GM19467 (cell line): Measurements from ENCODE around the gene COPG2.

ENCODE experiments used
- ATAC-seq: cut with Tn5 transposase; IDR thresholded peaks from one replicate; pipeline ENCODE4 v1.9.1; 2021; ENCODE audit warnings: mild to moderate bottlenecking, moderate library complexity; ENCODE audit not compliant: unreplicated experiment

COPG2 gene

DNA sequence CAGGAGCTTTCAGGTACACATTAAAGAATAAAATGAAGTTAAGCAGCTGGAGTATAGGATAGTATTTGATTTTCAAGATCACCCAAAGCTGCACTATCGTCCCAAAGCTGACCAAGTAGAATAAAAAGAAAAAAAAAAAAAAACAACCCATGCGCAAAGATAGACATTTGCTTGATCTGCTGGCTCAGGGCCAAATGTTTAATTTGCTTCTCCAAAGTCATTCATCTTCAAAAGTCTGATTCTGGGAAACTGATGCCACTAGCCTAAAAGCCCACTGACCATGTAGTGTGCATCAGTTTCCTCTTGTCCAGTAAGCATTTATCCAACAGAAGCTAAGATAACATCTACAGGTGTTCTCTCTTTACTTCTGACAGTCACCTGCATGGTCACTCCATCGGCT is 162.2 kb downstream of the COPG2 start:
- ATAC-seq: no peak

DNA sequence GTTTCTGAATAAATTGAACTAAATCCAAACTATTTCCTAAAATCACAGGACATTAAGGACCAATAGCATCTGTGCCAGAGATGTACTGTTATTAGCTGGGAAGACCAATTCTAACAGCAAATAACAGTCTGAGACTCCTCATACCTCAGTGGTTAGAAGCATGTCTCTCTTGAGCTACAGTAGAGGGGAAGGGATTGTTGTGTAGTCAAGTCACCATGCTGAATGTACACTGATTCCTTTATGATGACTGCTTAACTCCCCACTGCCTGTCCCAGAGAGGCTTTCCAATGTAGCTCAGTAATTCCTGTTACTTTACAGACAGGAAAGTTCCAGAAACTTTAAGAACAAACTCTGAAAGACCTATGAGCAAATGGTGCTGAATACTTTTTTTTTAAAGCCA is 162.8 kb downstream of the COPG2 start:
- no peak for ATAC-seq

DNA sequence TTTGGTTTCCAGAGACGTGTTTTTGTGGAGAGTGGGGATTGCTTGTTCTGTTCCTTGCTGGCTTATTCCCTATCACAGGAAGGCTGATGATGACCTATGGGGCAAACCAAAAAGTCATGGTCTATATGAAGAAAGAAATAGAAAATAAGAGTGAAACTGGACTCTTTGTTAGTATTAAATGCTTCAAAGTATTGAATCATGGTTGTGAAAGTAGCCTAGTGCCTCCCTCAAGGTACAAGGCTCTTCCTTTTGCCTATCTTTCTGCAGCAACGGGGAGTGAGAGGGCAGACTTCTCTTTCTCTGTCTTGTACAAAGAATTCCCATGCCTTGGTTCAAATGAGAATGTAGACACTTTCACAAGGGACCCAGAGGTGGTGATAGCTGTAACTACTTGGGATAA is 167.6 kb downstream of the COPG2 start:
- ATAC-seq: no peak

DNA sequence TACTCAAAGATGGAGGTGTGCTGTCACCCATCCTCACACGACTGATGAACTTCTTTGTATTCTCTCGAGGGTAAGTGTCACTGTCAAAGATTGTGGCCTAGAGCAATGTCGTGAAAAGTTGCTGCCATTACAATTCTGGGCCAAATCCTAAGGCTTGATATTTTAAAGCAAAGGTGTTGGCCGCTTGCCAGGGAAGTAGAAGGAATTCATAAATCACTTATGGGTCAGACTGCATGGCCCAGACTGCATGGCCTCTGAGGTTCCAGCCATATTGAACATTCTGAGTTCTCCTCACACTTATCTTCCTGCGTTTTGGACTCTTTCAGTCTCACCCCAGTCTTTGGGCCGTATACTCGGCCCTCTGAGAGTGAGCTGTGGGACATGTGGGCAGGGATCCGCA is 168.1 kb downstream of the COPG2 start:
- ATAC-seq: no peak

DNA sequence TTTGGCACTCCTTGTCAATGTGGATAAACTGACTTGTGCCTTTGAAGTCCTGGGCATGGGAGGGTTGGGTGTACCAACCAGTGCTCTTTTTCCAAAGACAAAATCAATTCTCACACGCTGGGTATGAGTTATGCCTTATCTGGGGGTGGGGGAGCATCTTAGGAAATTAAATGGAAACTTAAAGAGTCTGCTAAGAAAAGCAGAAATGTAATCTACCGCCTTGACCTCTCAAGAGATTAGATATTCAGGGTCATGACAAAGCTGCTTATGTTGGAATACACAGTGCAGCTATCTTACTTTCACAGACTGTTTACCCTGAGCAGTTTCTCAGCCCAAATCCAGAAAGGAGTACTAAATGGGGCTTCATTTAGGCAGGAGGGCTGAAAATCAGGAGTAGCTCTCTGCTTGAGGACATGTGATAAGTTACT is 174.1 kb downstream of the COPG2 start:
- ATAC-seq: no peak

DNA sequence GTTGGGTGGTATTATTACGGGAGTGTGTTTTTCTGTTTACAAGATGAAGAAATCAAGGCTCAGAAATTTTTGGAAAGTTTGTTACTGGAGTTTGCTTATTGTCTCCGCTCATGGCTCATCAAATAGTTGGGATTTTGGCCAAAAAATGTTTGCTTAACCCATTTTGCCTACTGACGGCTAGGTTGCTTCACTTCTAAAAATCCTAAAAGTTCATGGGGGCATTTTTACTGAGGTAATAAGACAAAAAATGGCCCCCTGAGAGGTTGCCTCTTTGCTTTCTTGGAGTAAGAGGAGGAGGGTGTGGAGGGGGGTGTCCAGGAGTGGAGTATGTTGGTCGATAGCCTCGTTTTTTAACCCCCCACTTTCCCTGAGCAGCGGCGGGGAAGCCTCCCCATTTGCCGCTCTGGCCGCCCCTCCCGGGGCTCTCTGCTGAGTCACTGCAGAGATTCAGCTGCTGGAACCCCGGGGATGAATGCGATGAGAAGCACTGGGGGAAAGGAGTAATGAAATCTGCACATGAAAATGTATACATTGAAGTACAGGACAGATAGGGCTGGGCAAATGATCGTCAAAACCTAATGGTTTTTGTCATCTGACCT is 175.2 kb downstream of the COPG2 start:
- ATAC-seq: no peak

DNA sequence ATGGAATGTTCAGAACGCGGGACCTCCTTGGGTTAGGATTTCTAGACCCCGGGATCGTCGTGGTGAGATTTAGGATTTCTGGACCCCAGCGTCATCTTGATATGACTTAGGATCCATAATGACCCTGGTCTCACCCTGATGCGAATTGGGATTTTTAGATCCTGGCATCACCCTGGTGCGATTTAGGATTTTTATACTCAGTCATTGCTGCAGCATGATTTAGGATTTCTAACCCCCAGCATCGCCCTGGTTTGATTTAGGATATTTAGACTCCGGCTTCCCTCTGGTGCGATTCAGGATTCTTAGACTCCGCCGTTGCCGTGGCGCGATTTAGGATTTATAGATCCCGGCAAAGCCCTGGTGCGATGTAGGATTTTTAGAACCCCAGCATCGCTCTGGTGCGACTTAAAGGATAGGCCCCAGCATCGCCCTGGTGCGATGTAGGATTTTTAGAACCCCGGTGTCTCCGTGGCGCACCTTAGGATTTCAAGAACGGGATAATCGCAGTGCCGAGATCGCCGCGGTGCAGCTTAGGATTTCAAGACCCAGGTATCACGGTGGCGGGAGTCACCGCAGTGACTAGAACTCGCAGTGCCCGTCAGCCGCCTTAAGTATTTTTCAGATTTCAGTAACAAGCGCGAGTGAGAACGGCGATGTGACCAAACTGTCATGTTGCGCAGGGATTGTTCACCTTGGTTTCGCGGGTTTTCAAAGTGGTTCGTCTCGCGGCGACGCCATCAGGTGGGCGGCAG is 175.8 kb downstream of the COPG2 start:
- ATAC-seq: no peak

DNA sequence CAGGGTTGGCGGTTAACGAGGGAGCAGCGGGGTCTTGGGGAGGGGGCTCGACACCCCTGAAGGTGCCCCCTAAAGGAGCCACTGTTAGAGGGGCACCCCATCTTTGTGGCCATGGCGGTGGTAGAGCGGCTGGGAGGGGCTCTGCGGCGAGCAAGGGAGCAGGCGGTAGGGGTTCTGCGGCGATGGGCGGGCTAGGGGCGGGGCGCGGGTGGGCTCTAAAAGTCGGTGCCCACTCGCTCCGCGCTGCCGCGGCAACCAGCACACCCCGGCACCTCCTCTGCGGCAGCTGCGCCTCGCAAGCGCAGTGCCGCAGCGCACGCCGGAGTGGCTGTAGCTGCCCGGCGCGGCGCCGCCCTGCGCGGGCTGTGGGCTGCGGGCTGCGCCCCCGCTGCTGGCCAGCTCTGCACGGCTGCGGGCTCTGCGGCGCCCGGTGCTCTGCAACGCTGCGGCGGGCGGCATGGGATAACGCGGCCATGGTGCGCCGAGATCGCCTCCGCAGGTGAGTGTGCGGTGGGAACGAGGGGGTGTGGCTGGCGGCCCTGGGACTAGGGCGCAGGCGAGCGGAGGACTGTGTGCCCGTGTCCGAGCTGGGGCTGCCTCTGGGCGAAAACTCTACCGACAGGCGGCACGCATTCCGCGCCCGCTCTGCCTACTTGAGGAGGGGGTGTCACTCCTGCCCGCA is 176.6 kb downstream of the COPG2 start, which contains the start of gene MEST:
Gene MEST, plus strand, starts transcription at position 245 of the 682 bp plus-strand sequence. Its CDS starts 229 bp downstream, at position 474.
- ATAC-seq: no peak

DNA sequence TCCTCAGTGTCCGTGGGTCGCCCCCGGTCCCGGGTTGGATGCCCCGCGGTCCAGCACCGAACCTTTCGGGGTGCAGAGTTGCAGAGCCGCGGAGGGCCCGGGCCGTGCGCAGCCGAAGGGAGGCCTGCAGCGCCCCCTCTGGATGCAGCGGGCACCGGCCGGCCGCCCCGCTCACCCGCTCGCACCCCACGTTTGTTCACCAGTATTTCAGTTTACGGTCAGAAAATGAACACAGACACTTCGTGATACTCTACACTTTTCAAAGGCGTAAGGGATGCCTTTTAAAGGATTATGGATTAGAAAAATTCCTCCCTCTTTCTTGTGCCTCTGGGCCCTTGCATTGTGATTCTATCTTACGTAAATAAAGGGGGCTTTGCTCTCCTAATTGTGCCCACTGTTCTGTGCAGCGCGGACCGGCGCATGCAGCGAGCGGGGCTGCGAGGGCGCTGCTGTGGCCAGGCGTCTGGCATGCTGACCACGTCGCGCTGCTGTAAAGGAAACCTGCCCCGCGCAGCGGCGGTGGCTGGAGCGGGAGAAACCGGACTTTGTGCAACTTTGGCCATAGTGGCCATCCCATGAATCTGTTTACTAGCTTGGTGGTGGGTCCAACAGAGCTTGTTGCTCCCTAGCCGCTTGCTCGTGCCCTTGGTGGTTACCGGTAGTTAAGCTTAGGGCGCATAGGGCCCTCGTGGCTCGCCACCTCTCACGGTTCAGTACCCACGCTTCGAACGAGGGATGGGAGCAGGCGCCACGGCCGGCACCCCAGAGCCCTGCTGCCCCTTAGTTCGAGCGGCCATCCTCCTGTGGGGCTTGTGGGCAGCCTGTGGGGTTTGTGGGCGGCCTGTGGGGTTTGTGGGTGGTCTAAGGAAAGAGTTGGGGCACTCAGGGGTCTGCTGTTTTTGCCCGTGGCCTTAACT is 177.4 kb downstream of the COPG2 start:
- ATAC-seq: no peak

DNA sequence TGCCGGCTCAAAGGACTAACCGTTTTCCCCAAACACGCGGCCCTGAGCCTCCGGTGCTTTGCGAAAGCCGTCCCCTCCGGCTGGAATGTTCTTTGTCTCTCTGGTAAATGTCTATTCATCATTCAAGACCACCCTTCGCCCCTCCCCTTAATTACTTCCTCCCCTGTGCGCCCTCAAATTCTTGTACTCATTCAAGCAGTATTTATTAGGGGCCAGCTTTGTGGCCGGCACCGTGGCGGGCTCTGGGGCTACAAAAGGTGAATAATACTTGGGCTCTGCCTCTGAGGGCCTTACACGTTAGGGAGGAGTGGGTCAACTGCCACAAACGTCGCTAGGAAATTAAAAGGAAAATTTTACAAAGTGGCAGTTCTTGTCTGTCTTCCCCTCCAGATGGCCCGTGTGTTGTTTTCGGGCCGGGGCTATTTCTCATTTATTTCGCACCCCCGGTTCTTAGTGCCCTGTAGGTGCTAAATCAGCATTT is 178.2 kb downstream of the COPG2 start:
- no peak for ATAC-seq

DNA sequence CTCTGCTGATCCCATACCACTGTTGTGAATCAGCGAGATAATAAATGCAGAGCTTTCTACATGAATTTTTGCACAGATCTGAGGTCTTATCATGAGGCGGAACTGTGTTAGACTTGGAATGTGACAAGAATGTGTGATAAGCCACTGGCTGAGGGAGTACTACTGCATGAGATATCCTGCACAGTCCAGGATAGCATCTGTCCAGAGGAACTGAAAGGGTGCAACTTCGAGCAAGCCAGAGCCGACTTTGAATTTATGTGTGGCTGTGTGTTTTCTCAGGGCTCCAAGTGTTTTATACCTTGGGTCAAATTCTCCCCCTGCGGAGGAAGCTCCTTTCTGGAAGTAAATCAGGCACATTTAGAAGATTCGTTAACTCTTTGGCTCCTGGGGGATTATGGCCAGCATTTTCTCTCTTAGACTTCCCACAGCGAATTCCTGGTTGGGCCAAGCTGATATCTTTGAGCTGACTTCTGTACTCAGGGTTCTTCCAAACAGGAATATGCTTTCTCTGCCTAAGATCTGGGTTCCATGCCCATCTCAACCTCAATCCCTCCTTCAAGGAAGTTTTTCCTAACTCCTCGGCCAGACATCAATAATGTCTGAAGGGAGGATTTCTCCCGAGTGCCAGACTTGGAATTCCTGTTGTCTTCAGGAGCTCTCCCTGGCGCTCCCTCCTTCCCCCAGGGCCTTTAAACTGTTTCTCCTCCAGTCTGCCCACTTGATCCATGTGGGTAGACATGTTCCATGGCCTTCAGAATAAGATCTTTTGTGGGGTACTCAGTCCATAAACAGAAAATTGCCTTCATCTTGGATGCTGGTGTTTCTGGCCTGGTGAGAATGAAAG is 179.2 kb downstream of the COPG2 start:
- ATAC-seq: no peak

DNA sequence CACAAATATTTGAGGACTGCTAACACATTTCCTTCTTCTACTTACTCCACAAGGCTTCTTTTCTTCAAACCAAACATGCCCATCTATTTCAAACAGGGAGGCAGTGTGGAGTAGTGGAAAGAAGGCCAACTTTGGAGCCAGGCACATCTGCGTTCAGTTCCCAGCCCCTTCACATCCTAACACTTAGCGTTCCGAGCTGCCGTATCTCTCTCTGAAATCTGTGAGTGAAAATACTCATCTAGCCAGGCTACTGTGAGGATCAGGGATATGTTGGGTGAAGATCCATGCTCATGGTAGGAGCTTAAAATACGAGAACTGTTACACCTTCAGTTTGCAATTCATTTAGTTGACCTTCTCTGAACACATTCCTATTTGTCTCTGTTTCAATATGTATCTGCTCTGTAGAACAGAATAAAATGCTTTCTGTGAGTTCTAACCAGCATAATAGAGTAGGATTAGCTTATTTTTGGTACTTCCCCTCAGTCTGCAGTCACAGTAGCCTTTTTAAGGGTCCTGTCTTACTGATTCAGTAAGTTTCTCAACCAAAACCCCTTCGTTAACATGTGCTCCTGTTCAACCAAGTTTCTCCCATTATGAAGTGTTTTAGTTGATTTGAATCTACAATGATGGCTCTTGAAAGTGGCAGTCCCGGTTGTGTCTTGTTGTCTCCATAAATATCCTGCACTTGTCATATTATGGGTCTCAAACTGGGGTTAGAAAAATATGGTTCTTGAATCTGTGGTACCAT is 180.0 kb downstream of the COPG2 start:
- ATAC-seq: no peak

DNA sequence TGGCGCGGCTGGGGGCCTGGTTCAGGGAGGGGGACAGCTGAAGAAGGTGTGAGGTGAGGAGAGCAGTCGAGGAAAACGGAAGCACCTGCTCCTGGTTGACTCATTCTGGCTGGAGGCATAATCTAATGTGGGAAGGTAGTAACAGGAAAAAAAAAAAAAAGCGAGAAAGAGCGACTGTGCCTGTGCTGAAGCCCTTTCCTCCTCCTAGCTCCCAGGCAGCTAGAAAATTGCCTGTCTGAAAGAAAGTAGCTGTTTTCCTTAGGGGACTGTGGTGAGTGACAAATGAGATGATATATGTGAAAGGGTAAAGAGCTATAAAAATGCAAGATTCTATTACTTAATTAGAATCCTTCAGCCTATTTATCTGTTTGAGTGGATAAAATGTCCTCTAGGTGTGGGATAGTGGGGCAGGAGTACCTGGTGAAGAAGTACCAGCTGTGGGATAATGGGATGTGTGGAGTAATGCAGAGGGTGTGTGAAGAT is 181.6 kb downstream of the COPG2 start:
- ATAC-seq: no peak

DNA sequence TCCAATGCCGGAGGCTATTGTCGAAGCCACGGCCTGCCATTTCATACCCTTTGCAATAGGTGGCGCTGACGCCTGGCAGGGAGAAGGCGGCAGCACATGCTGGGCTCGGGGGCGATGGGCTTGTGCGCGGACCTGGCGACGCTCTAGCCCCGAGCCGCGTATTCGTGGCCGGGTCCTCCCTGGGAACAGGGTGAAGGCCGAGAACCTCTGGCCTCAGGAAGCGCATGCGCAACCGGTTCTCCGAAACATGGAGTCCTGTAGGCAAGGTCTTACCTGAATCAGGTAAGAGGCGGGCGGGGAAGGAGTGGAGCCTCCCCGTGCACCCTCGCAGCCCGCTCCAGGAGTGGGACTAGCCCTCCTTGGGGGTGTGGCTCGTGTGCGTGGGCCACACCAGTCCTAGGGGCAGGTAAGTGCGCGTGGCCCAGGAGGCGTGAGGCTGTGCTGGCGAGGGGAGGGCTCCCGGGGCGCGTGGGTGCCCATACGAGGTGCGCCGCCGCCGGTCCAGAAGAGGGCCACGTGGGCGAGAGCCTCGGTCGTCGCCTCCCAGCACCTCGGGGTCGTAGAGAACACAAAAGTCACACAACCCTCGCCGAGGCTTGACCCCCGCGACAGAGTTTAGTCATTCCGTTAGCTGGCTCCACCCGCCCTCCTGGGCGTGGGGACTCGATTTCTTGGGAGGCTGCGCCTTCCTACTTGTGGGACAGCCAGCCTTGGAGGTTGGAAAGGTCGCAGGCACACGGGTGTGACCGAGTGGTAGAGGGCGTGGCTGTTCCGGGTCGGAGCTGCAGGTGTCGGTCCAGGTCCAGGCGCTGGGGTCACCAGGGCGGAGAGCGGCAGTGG is 182.2 kb downstream of the COPG2 start:
- ATAC-seq: peak; percentile 42

DNA sequence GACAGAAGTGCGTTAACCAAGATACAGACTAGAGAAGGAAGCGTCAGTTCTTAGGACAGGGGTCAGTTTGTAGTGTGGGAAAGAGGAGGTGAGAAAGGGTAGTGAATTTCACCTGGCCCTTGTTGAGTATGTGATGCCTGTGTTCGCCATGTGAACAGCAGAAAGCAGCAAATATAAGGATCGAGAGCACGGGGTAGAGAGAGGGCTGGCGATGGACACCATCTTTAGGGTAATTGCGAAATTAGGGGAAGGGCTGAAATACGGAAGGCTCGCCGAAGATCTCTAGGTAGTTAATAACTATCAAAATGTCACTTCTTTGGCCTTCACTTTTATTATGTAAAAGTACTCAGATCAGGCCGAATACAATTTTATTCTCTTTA is 182.8 kb downstream of the COPG2 start:
- no peak for ATAC-seq

DNA sequence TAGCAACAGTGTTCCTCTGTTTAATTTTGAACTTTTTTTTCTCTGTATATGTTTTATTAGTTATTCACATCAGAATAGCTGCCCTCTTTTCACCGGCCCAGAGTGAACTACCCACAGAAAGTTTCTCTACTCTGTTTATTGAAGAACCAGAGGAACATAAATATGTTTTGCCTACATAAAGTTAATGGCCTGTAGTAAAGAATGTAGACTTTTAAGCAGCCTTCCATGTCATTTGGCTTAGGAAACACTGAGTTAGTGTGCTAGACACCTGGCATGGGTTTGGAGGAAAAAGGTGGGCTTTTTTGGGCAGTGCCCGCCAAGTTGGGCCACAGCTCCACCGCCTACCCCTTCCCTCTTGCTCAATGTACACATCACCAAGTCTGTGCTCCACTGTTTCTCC is 185.5 kb downstream of the COPG2 start:
- ATAC-seq: no peak

DNA sequence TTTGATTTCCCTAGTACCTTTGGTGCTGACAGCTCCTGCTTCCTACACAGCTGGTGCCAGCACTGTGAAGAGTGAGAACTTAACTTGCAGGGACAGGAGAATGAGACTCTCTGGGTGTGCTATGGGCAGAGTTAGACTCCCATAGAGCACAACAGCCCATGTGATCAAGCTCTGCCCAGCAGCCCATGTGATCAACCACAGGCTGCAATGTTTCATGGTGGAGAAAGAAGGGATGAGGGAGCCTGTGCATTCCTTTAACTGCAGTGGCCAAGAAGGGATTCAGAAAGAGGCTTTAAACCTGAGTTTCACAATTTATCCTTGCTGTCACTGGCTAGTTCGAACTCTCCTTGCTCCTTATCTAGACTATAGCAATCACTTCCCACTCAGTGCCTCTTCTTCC is 186.7 kb downstream of the COPG2 start:
- no peak for ATAC-seq

DNA sequence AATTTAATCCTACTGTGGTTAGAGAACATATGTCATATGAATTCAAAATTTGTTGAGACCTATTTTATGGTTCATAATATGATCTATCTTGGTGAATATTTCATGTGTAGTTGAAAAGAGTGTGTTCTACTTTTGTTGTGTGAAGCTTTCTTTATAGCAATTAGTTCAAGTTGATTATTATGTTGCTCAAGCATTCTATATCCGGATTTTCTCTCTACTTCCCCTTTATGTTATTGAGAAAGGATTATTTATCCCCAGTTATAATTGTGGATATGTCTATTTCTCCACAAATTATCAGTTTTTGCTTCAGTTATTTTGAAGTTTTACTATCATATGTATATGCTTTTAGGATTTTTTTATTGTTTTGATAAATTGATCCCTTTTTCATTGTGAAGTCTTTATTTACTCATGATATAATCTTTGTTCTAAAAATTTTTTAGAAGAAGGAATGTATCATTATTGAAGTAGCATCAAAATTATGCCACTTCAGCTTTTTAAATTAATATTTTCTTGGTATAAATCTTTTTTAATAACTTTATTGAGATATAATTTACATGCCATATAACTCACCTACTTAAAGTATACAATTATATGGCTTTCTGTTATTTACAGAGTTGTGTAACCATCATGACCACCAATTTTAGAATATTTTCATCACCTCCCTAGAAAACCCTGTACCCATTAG is 188.7 kb downstream of the COPG2 start:
- no peak for ATAC-seq
